Endothelial cell of umbilical vein (primary cell): Measurements from ENCODE around the gene CLEC7A. TPM values are rescaled to one million over a fixed set of nuclear protein-coding genes. Genes with fewer than 3 reads are reported as not detected.

Experiments
- BruUV-seq: library from RNA; stranded (reverse); fragments of 400-500 nt; replicated peaks from 2 replicates; lab custom pipeline; 2021; lab: Mats Ljungman, UMichigan
- CTCF ChIA-PET: fragments of 300-600, 350-600 bp; sonication (Branson Sonifier 250); formaldehyde crosslinking; loops from one replicate; lab custom pipeline; 2021; ENCODE audit warnings: antibody characterized with exemption, inconsistent platforms; lab: Charles Lee
- POLR2A ChIA-PET: fragments of 300-600, 350-600 bp; sonication (Branson Sonifier 250); formaldehyde crosslinking; loops from one replicate; lab custom pipeline; 2021; ENCODE audit warnings: antibody characterized with exemption, inconsistent platforms; lab: Charles Lee
- DNase-seq: peaks from one replicate; pipeline ENCODE4 v3.0.0-alpha.2; 2011; ENCODE audit warnings: low read depth, low spot score
- FAIRE-seq: peaks from 2 replicates; lab custom pipeline; 2011; peaks lifted over from hg19 to GRCh38; lab: Jason Lieb, UNC
- H2AFZ ChIP-seq: 2 replicates; pipeline ENCODE4 v1.6.0; 2012; ENCODE audit warnings: low read depth, low read length, control low read depth, inconsistent platforms
- H3K27ac ChIP-seq: 2 replicates; pipeline ENCODE4 v1.5.1; 2011; ENCODE audit warnings: low read depth, mild to moderate bottlenecking, control low read depth, low read length, moderate library complexity; ENCODE audit not compliant: insufficient read depth
- H3K27me3 ChIP-seq, 2 experiments: 2 replicates each; pipeline versions ENCODE4 v1.6.0 to v1.6.1; 2011; ENCODE audit warnings: low read length in 2 of 2, mixed read lengths in 1 of 2; ENCODE audit not compliant: control insufficient read depth in 2 of 2, insufficient read depth in 2 of 2
- H3K36me3 ChIP-seq, 2 experiments: 2 replicates in 1 of 2; 3 replicates in 1 of 2; pipeline ENCODE4 v1.5.1; 2011; ENCODE audit warnings: low read length in 2 of 2, mild to moderate bottlenecking in 1 of 2, moderate library complexity in 1 of 2; ENCODE audit not compliant: control insufficient read depth in 2 of 2, insufficient read depth in 2 of 2; ENCODE audit errors: extremely low read depth in 1 of 2
- H3K4me1 ChIP-seq: 3 replicates; pipeline ENCODE4 v1.5.1; 2011; ENCODE audit warnings: mild to moderate bottlenecking, low read length; ENCODE audit not compliant: control insufficient read depth, insufficient read depth; ENCODE audit errors: extremely low read depth
- H3K4me2 ChIP-seq: 2 replicates; pipeline ENCODE4 v1.6.1; 2011; ENCODE audit warnings: low read length, control low read depth, mixed read lengths; ENCODE audit not compliant: insufficient read depth
- H3K4me3 ChIP-seq, 3 experiments: fragments of 200-600 bp in 1 of 3; sonication (generic), shearing (Covaris generic) in 1 of 3; replicated peaks in 1 of 3; 2 replicates each; pipeline ENCODE4 v1.5.1; 2011 to 2016; ENCODE audit warnings: control low read depth in 3 of 3, low read length in 3 of 3, mild to moderate bottlenecking in 2 of 3, inconsistent platforms in 1 of 3, low read depth in 1 of 3, moderate library complexity in 1 of 3; ENCODE audit not compliant: insufficient read depth in 1 of 3
- H3K79me2 ChIP-seq: 2 replicates; pipeline ENCODE4 v1.6.0; 2012; ENCODE audit warnings: low read length, inconsistent platforms; ENCODE audit not compliant: control insufficient read depth, insufficient read depth
- H3K9ac ChIP-seq: replicated peaks from 2 replicates; pipeline ENCODE3; 2011; ENCODE audit warnings: low read length, control low read depth; ENCODE audit not compliant: insufficient read depth; ENCODE audit errors: extremely low read depth
- H3K9me1 ChIP-seq: replicated peaks from 3 replicates; pipeline ENCODE4 v1.6.0; 2011; ENCODE audit warnings: mild to moderate bottlenecking, low read length; ENCODE audit not compliant: control insufficient read depth, insufficient read depth; ENCODE audit errors: extremely low read depth
- H3K9me3 ChIP-seq: replicated peaks from 2 replicates; pipeline ENCODE4 v1.5.1; 2012; ENCODE audit warnings: low read length, inconsistent platforms; ENCODE audit not compliant: control insufficient read depth, insufficient read depth
- H4K20me1 ChIP-seq: replicated peaks from 2 replicates; pipeline ENCODE3; 2011; ENCODE audit warnings: mild to moderate bottlenecking, low read length; ENCODE audit not compliant: control insufficient read depth, insufficient read depth; ENCODE audit errors: extremely low read depth
- CTCF ChIP-seq, 2 donors: IDR thresholded peaks; 1 replicate in 1 of 2; 2 replicates in 1 of 2; pipeline ENCODE4 v1.5.1; 2011; ENCODE audit warnings: low read length in 2 of 2, mild to moderate bottlenecking in 2 of 2, moderate library complexity in 2 of 2, control low read depth in 1 of 2, inconsistent platforms in 1 of 2, low read depth in 1 of 2; ENCODE audit not compliant: insufficient read depth in 1 of 2; ENCODE audit errors: extremely low read depth in 1 of 2
- EZH2 ChIP-seq: IDR thresholded peaks from 2 replicates; pipeline ENCODE4 v1.6.1; 2012; ENCODE audit warnings: borderline replicate concordance, low read depth, mild to moderate bottlenecking, moderate library complexity, low read length, inconsistent platforms; ENCODE audit not compliant: severe bottlenecking
- FOS ChIP-seq: IDR thresholded peaks from 2 replicates; pipeline ENCODE4 v1.6.1; 2011; ENCODE audit warnings: mild to moderate bottlenecking, low read length, moderate library complexity, borderline replicate concordance; ENCODE audit not compliant: insufficient read depth
- GATA2 ChIP-seq: IDR thresholded peaks from 2 replicates; pipeline ENCODE4 v1.7.0; 2011; ENCODE audit warnings: low read depth, mild to moderate bottlenecking, moderate library complexity, mixed read lengths, low read length; ENCODE audit not compliant: insufficient read length, insufficient read depth
- JUN ChIP-seq: IDR thresholded peaks from 2 replicates; pipeline ENCODE4 v1.6.1; 2011; ENCODE audit warnings: borderline replicate concordance, low read depth; ENCODE audit not compliant: insufficient read length, insufficient read depth
- MYC ChIP-seq: IDR thresholded peaks from one replicate; pipeline ENCODE4 v1.6.1; 2011; ENCODE audit warnings: mild to moderate bottlenecking, low read depth, low read length
- POLR2A ChIP-seq: IDR thresholded peaks from 2 replicates; pipeline ENCODE4 v1.6.1; 2012; ENCODE audit warnings: low read depth, mild to moderate bottlenecking, control low read depth, low read length
- POLR2AphosphoS5 ChIP-seq: IDR thresholded peaks from 2 replicates; pipeline ENCODE4 v1.6.1; 2012; ENCODE audit warnings: low read depth, mild to moderate bottlenecking, control low read depth, low read length, moderate library complexity; ENCODE audit not compliant: insufficient read depth
- dilution Hi-C: fragments of 300-500 bp; cut with MboI; formaldehyde crosslinking; loops from one replicate; pipeline ENCODE4 v1.15.0; 2019; ENCODE audit warnings: low sequenced_read_pairs; ENCODE audit not compliant: extremely low pct_ligation_motif_present
- intact Hi-C: fragments of 100-400 bp; cut with micrococcal nuclease; formaldehyde crosslinking; loops from one replicate; pipeline ENCODE4 v1.10.0; 2022
- polyA plus RNA-seq, 4 experiments: library from polyadenylated mRNA; depleted of rRNA in 3 of 4; stranded (reverse) in 3 of 4; unstranded in 1 of 4; fragments of >200 nt; gene quantifications; 2 replicates each; pipeline versions ENCODE4 v1.2.1 to v1.2.3, GENCODE V29; 2011 to 2012; ENCODE audit warnings: missing spikeins in 1 of 4
- total RNA-seq: library from RNA; stranded (reverse); gene quantifications from 2 replicates; pipeline ENCODE4 v1.2.3, GENCODE V29; 2021
- TF ChIP-seq, protein P1 (sequence below): IDR thresholded peaks from 2 replicates; pipeline ENCODE4 v1.6.1; 2011; ENCODE audit not compliant: insufficient read depth, insufficient read length

The CLEC7A gene
- total and polyA plus RNA-seq, 2 donors (not counting 3 experiments of a cell fraction or from before 2014, with no cell fraction given) = not detected

DNA sequence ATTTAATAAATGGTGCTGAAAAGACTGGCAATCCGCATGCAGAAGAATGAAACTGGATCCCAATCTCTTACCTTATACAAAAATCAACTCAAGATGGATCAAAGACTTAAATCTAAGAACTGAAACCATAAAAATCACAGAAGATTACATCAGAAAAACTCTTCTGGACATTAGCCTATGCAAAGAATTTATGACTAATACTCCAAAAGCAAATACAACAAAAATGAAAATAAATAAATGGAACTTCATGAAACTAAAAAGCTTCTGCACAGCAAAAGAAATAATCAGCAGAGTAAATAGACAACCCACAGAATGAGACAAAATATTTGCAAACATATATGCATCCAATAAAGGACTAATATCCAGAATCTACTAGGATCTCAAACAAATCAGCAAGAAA, 16.9 kb downstream of the CLEC7A start:
- no peak overlapping the region for H3K27ac ChIP-seq
- no peaks in the 10 kb centered on the region for H3K27me3 ChIP-seq
- intact Hi-C loops (no loop called here), dilution Hi-C loops (no loop called here)
- no TSS peak for BruUV-seq
- no peaks in the 10 kb centered on the region for H3K9me1 ChIP-seq
- ChIA-PET POLR2A (no interaction called here), CTCF (no interaction called here)
- H4K20me1 ChIP-seq = no peaks in the 10 kb centered on the region
- no peak overlapping the region for H3K4me2 ChIP-seq
- DNase-seq (no peak), FAIRE-seq (no peak)
- H3K79me2 ChIP-seq = no peaks in the 10 kb centered on the region
- no peaks in the 10 kb centered on the region for H3K4me1 ChIP-seq
- H3K36me3 ChIP-seq = no peaks in the 10 kb centered on the region
- H3K4me3 ChIP-seq = no peak overlapping the region
- no peak overlapping the region for H3K9ac ChIP-seq
- no peak overlapping the region for H2AFZ ChIP-seq
- no peaks in the 10 kb centered on the region for H3K9me3 ChIP-seq
- TF ChIP-seq JUN = no peak
- no peak for TF ChIP-seq POLR2A
- TF ChIP-seq, protein P1, sequence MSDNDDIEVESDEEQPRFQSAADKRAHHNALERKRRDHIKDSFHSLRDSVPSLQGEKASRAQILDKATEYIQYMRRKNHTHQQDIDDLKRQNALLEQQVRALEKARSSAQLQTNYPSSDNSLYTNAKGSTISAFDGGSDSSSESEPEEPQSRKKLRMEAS = no peak
- TF ChIP-seq GATA2 = no peak
- TF ChIP-seq FOS = no peak
- no peak for TF ChIP-seq EZH2
- no peak for TF ChIP-seq MYC
- TF ChIP-seq POLR2AphosphoS5 = no peak
- no peak for TF ChIP-seq CTCF (IDR thresholded peaks at IDR 0.05; ENCODE audit: extremely low read depth in 1 of 2, insufficient read depth in 1 of 2, low read depth in 1 of 2, low read length in 2 of 2)
